WERI-Rb-1 (cell line): ENCODE data around the gene CARS1.
A peak's percentile ranks its signal among the peaks of the same experiment; 100 is the strongest.

Source experiments
- DNase-seq: peaks from one replicate; pipeline ENCODE4 v3.0.0-alpha.2; 2020
- H3K27ac ChIP-seq: fragments of 250-450 bp; sonication (Bioruptor Pico); 2 replicates; pipeline ENCODE4 v1.5.1; 2020; ENCODE audit warnings: mild to moderate bottlenecking, moderate library complexity
- H3K27me3 ChIP-seq: fragments of 250-450 bp; sonication (Bioruptor Pico); 2 replicates; pipeline ENCODE4 v1.5.1; 2021; ENCODE audit warnings: mild to moderate bottlenecking, low read depth, moderate library complexity; ENCODE audit not compliant: insufficient read depth, severe bottlenecking
- H3K36me3 ChIP-seq: fragments of 250-450 bp; sonication (Bioruptor Pico); 2 replicates; pipeline ENCODE4 v1.5.1; 2020; ENCODE audit warnings: mild to moderate bottlenecking, moderate library complexity
- H3K4me3 ChIP-seq: 2 replicates; pipeline ENCODE4 v1.5.1; 2011; ENCODE audit warnings: low read depth, mild to moderate bottlenecking, control low read depth, low read length
- H3K9me3 ChIP-seq: fragments of 250-450 bp; sonication (Bioruptor Pico); 2 replicates; pipeline ENCODE4 v1.5.1; 2021; ENCODE audit warnings: mild to moderate bottlenecking, moderate library complexity; ENCODE audit not compliant: severe bottlenecking
- TF ChIP-seq, protein P1 (sequence below): IDR thresholded peaks from 2 replicates; pipeline ENCODE4 v1.5.1; 2011; ENCODE audit warnings: low read depth, mild to moderate bottlenecking, control low read depth, inconsistent platforms, low read length

CARS1 gene

DNA sequence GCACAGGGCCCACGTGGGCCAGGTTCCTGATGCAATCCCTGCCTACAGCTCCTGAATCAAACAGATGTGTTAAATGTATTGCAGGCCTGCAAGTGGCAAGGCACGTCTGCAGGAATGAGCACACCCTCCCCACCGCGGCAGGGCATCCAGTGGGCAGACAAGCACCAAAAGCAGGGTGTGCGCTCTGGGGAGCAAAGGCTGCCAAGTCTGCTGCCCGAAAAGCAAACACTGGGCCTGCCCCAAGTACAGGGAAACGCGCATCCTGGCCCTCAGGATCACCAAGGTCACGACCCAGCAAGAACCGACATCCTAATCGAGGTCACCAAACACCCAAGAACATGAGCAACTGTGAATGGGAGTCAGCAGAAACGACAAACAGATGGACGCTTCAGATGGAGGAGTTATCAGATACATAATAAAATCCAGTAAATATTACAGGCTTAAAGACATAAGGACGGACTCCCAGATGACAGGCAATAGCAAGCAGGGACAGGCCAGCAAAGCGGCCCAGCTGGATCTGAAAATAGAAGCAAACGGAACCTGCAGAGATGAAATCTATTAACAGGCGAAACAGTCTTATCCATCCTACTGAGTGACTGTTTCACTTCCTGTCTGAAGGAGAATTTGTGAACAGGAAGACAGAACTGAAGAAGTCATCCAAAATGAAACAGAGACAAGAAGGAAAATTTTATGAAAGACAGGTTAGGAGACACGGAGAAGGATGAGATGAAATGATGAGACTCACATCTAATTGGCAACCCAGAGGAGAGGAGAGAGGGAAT is 26.7 kb downstream of the CARS1 start:
- DNase-seq: no peak
- TF ChIP-seq, protein P1, sequence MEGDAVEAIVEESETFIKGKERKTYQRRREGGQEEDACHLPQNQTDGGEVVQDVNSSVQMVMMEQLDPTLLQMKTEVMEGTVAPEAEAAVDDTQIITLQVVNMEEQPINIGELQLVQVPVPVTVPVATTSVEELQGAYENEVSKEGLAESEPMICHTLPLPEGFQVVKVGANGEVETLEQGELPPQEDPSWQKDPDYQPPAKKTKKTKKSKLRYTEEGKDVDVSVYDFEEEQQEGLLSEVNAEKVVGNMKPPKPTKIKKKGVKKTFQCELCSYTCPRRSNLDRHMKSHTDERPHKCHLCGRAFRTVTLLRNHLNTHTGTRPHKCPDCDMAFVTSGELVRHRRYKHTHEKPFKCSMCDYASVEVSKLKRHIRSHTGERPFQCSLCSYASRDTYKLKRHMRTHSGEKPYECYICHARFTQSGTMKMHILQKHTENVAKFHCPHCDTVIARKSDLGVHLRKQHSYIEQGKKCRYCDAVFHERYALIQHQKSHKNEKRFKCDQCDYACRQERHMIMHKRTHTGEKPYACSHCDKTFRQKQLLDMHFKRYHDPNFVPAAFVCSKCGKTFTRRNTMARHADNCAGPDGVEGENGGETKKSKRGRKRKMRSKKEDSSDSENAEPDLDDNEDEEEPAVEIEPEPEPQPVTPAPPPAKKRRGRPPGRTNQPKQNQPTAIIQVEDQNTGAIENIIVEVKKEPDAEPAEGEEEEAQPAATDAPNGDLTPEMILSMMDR: no peak
- H3K9me3 ChIP-seq: no peaks in the 10 kb centered on the region
- peaks cover 49% of the 10 kb centered on the region for H3K36me3 ChIP-seq
- no peak overlapping the region for H3K4me3 ChIP-seq
- no peak overlapping the region for H3K27ac ChIP-seq
- H3K27me3 ChIP-seq: no peaks in the 10 kb centered on the region

DNA sequence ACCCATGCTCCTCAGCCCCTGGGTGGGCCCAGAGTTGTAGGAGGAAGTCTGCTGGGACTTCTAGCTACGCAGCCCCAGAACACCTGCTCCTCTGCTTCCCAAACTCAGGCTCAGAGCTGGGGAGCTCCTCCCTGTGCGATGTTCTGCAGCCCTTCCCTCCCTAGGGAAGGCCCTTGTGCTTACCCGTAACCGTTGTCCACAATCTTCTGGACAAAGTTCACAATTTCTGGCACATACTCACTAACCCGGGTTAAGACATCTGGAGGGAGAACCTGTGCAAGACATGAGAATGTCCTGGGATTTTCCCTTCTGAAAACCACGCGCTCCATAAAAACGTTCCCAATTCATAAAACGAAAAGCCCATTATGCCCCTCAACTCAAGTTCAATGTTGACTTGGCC is 28.4 kb downstream of the CARS1 start:
- TF ChIP-seq, protein P1: no peak
- no peaks in the 10 kb centered on the region for H3K9me3 ChIP-seq
- no peak overlapping the region for H3K4me3 ChIP-seq
- peaks cover 55% of the 10 kb centered on the region for H3K36me3 ChIP-seq
- no peak overlapping the region for H3K27ac ChIP-seq
- H3K27me3 ChIP-seq: no peaks in the 10 kb centered on the region
- DNase-seq: no peak

DNA sequence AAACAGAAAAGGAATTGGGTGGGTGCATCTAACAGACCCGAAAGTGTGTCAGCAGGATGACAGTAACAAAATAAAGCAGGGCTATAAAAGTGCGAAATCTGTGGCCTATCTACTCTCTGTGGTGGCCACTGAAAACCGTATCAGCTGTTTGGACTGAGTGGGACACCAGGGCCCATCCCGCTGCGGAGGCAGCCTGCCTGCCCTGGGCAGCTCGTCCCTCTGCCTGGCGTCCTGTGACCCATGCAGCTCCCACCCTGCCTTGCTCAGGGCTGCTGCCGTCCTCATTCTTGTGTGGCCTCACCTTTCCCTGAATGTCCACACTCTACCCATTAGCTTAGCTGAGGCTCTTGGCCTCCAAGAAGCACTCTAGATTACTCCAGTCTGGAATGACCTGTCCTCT is 30.4 kb downstream of the CARS1 start:
- H3K4me3 ChIP-seq: no peak overlapping the region
- no peak overlapping the region for H3K27ac ChIP-seq
- peaks cover 50% of the 10 kb centered on the region for H3K36me3 ChIP-seq
- no peak for DNase-seq
- H3K9me3 ChIP-seq: no peaks in the 10 kb centered on the region
- H3K27me3 ChIP-seq: no peaks in the 10 kb centered on the region
- TF ChIP-seq, protein P1: no peak

DNA sequence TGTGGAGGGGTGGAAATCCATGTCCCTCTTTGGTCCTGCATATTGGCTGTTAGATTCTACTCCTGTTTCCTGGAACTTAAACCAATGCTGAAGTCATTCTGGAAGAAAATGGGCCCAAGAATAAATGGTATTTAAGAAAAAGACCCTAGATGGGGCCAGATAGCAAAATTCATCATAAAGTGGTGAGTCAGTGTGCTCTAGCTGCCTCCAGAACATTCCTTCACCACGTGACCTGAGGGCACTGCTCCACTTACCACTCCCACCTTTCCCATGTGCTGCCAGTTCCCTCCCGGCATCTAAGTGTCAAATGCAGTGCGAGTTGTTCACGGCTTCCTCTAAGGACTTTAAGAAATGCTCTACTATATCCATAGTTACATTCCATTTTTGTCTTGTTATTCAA is 34.2 kb downstream of the CARS1 start:
- TF ChIP-seq, protein P1: no peak
- H3K4me3 ChIP-seq: no peak overlapping the region
- no peaks in the 10 kb centered on the region for H3K9me3 ChIP-seq
- no peak for DNase-seq
- H3K36me3 ChIP-seq: peaks cover 55% of the 10 kb centered on the region
- no peak overlapping the region for H3K27ac ChIP-seq
- no peaks in the 10 kb centered on the region for H3K27me3 ChIP-seq

DNA sequence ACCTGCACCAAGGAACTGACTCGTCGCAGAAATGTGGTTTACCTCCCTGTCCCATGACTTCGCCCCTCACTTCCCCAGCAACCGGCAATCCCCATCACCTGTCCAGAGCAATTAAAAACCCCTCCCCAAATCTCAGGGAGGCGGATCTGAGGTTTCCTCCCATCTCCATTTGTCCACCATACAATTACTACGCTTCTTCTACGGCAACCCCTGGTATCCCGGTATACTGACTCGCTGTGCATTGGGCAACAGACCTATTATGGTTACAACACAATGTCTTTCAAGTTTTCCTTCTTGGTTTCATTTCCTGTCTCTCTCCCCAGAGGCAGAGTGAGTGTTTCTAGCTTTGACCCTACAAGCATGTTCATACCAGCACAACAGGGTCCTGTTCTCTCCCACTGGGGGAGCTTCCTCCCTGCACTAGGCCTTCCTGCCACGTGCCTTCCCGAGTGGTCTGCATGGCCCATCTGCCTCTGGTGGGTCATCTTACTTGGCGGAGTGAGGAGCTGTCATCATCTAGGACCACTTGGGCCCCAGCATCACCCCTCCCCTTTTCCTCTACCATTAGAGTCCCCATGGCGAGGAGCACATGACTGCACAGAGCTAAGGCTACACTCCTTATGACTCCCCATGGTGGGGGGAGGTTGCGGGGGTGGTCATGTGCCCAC is 34.8 kb downstream of the CARS1 start:
- Histone ChIP-seq H3K27ac (no peak overlapping the region), H3K36me3 (peaks cover 60% of the 10 kb centered on the region), H3K9me3 (no peaks in the 10 kb centered on the region), H3K4me3 (no peak overlapping the region), H3K27me3 (no peaks in the 10 kb centered on the region)
- DNase-seq: no peak
- TF ChIP-seq, protein P1: no peak

DNA sequence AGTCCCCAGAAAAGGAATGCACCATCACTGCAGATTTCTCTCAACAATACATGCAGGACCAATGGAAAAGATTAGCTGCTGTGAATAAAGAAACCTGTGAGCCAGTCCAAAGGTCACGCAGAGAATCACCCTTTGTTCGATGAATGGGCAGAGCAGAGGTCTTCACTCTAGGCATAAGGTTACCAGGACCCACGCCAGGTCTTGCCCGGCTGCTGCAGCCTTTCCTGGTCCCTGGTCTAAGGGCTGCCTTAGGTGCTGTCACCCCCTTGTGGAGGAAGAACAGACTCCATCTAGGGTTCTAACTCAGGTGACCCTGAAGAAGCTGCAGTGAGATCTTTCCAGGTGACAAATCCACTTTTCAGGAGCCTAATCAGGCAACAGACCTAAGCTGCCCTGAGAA is 36.1 kb downstream of the CARS1 start:
- no peak overlapping the region for H3K4me3 ChIP-seq
- H3K27ac ChIP-seq: no peak overlapping the region
- TF ChIP-seq, protein P1: peak; percentile 81
- no peaks in the 10 kb centered on the region for H3K9me3 ChIP-seq
- DNase-seq: peak; percentile 61
- H3K36me3 ChIP-seq: peaks cover 61% of the 10 kb centered on the region
- H3K27me3 ChIP-seq: no peaks in the 10 kb centered on the region
